CD4-positive, CD25-positive, alpha-beta regulatory T cell (primary cell): ENCODE results near the gene GAPT. TPM values are rescaled to one million over a fixed set of nuclear protein-coding genes. Genes with fewer than 3 reads are reported as not detected.

Experiments
- ATAC-seq, 2 donors: fragments of 150-1000 bp; cut with Tn5 transposase; one replicate each; pipeline ENCODE4 v1.10.0; 2021; ENCODE audit warnings: low read depth in 2 of 2, moderate number of reproducible peaks in 2 of 2, moderate library complexity in 1 of 2
- DNase-seq, 3 donors: peaks; one replicate each; pipeline versions ENCODE4 v3.0.0 to v3.0.0-alpha.2; 2012 to 2022; ENCODE audit warnings: mixed read lengths in 1 of 3
- H3K27ac ChIP-seq: one replicate; pipeline ENCODE4 v1.7.0; 2013; ENCODE audit warnings: mild to moderate bottlenecking, low read length; ENCODE audit not compliant: insufficient read depth, poor library complexity, severe bottlenecking
- H3K27me3 ChIP-seq: one replicate; pipeline ENCODE4 v1.7.0; 2013; ENCODE audit warnings: low read length; ENCODE audit not compliant: control insufficient read depth, insufficient read depth
- H3K36me3 ChIP-seq: one replicate; pipeline ENCODE4 v1.7.0; 2013; ENCODE audit warnings: mild to moderate bottlenecking, low read length, moderate library complexity; ENCODE audit not compliant: control insufficient read depth, insufficient read depth
- H3K4me1 ChIP-seq: 2 replicates; pipeline ENCODE4 v1.7.0; 2013; ENCODE audit warnings: mild to moderate bottlenecking, low read length; ENCODE audit not compliant: insufficient read depth, control insufficient read depth, poor library complexity, severe bottlenecking
- H3K4me3 ChIP-seq: one replicate; pipeline ENCODE4 v1.7.0; 2013; ENCODE audit warnings: low read depth, mild to moderate bottlenecking, low read length, moderate library complexity
- H3K9me3 ChIP-seq, 2 experiments: 1 replicate in 1 of 2; 2 replicates in 1 of 2; pipeline ENCODE4 v1.7.0; 2013; ENCODE audit warnings: low read length in 2 of 2, mild to moderate bottlenecking in 1 of 2, moderate library complexity in 1 of 2; ENCODE audit not compliant: control insufficient read depth in 2 of 2
- H3K27ac Mint-ChIP-seq, 3 donors: one replicate each; pipeline ENCODE4 v1.8.0; 2020 to 2022; ENCODE audit warnings: mild to moderate bottlenecking in 3 of 3, mixed read lengths in 3 of 3, moderate library complexity in 2 of 3
- H3K27me3 Mint-ChIP-seq: one replicate; pipeline ENCODE4 v1.8.0; 2022; ENCODE audit warnings: mild to moderate bottlenecking, mixed read lengths
- H3K36me3 Mint-ChIP-seq: one replicate; pipeline ENCODE4 v1.8.0; 2020; ENCODE audit warnings: mixed read lengths
- H3K4me1 Mint-ChIP-seq, 4 donors: one replicate each; pipeline ENCODE4 v1.8.0; 2020 to 2022; ENCODE audit warnings: mixed read lengths in 4 of 4, mild to moderate bottlenecking in 1 of 4
- H3K4me3 Mint-ChIP-seq, 4 donors: one replicate each; pipeline ENCODE4 v1.8.0; 2020 to 2022; ENCODE audit warnings: mild to moderate bottlenecking in 4 of 4, mixed read lengths in 4 of 4, moderate library complexity in 3 of 4
- H3K9me3 Mint-ChIP-seq, 7 donors: one replicate each; pipeline ENCODE4 v1.8.0; 2020 to 2022; ENCODE audit warnings: mixed read lengths in 7 of 7, mild to moderate bottlenecking in 3 of 7, moderate library complexity in 2 of 7
- polyA plus RNA-seq, 4 donors: library from polyadenylated mRNA; unstranded; fragments of 300-500 nt; fragmentation: Illumina TruSeq; gene quantifications; one replicate each; pipeline ENCODE4 v1.2.3, GENCODE V29; 2021
- total RNA-seq: library from RNA; stranded (reverse); gene quantifications from one replicate; pipeline ENCODE4 v1.2.3, GENCODE V29; 2022

The GAPT gene
- total and polyA plus RNA-seq, 5 donors from 2014 or later, result 0.15 to 1.3 (median 0.69) TPM; not detected in 1

GRCh38 chr5:58452566-58453258 lies 38.5 kb upstream of the GAPT start:
- H3K4me1 Mint-ChIP-seq, result no peaks in the 10 kb centered on the region
- no peak overlapping the region for H3K27ac Mint-ChIP-seq
- H3K4me3 ChIP-seq, result no peak overlapping the region
- no peak for DNase-seq
- no peaks in the 10 kb centered on the region for H3K9me3 ChIP-seq
- H3K27ac ChIP-seq, result no peak overlapping the region
- H3K36me3 ChIP-seq, result no peaks in the 10 kb centered on the region
- H3K4me1 ChIP-seq, result no peaks in the 10 kb centered on the region
- peaks cover 0 to 2% (median 0%) of the 10 kb centered on the region in 7 donors for H3K9me3 Mint-ChIP-seq
- H3K27me3 ChIP-seq, result peaks cover 11% of the 10 kb centered on the region
- ATAC-seq, result no peak
- peaks cover 35% of the 10 kb centered on the region for H3K27me3 Mint-ChIP-seq
- H3K36me3 Mint-ChIP-seq, result no peaks in the 10 kb centered on the region
- no peak overlapping the region for H3K4me3 Mint-ChIP-seq

DNA sequence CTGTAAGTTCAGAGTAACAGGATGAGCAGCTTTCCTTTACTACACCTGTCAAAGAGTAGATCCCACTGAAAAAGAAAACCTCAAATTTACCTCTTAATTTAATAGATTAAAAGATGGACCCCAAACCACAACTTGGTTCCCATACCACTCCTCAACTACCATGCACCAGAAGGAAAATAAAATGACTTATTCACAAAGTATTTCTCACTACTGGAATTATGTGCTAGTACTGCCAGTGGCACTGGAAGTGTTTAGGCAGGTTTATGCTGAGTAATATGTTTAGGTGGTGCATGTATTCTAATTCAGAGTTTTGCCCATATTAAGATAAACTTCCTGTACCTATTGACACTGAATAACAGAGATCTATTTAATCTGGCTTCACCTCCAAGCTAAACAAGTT lies 37.9 kb upstream of the GAPT start:
- Histone ChIP-seq H3K4me3 (no peak overlapping the region), H3K27ac (no peak overlapping the region), H3K4me1 (no peaks in the 10 kb centered on the region), H3K27me3 (peaks cover 17% of the 10 kb centered on the region), H3K9me3 (no peaks in the 10 kb centered on the region), H3K36me3 (no peaks in the 10 kb centered on the region)
- H3K9me3 Mint-ChIP-seq, result peaks cover 0 to 4% (median 0%) of the 10 kb centered on the region in 7 donors
- H3K27me3 Mint-ChIP-seq, result peaks cover 41% of the 10 kb centered on the region
- no peak for ATAC-seq
- no peak overlapping the region for H3K4me3 Mint-ChIP-seq
- no peaks in the 10 kb centered on the region for H3K36me3 Mint-ChIP-seq
- no peak for DNase-seq
- no peak overlapping the region for H3K27ac Mint-ChIP-seq
- peaks cover 0 to 1% (median 0%) of the 10 kb centered on the region in 4 donors for H3K4me1 Mint-ChIP-seq

DNA sequence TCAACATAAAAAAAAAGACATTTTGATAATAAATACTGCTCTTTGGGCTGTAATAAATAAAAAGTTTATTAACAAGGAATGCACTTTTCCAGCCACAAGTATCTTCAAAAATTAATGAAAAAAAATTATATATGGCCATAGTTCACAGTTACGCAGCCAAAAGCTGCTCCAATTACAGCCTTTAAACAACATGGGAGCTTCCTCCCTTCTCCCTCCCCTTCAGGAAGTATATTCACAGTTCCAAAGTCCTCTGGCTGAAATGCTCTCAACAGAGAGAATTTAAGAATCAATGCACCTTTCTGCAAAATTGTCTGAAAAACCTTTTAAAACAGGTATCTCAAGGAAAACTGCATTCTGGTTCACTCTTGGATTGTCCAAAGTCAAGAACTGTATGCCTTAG lies 37.2 kb upstream of the GAPT start:
- no peak overlapping the region for H3K4me3 Mint-ChIP-seq
- no peaks in the 10 kb centered on the region for H3K36me3 Mint-ChIP-seq
- peaks cover 0 to 6% (median 0%) of the 10 kb centered on the region in 7 donors for H3K9me3 Mint-ChIP-seq
- no peak overlapping the region for H3K27ac Mint-ChIP-seq
- DNase-seq (no peak), ATAC-seq (no peak)
- no peak overlapping the region for H3K27ac ChIP-seq
- no peak overlapping the region for H3K4me3 ChIP-seq
- H3K9me3 ChIP-seq, result no peaks in the 10 kb centered on the region
- peaks cover 0 to 7% (median 1%) of the 10 kb centered on the region in 4 donors for H3K4me1 Mint-ChIP-seq
- peaks cover 24% of the 10 kb centered on the region for H3K27me3 ChIP-seq
- H3K27me3 Mint-ChIP-seq, result peaks cover 46% of the 10 kb centered on the region
- H3K36me3 ChIP-seq, result no peaks in the 10 kb centered on the region
- H3K4me1 ChIP-seq, result peaks cover 3% of the 10 kb centered on the region

DNA sequence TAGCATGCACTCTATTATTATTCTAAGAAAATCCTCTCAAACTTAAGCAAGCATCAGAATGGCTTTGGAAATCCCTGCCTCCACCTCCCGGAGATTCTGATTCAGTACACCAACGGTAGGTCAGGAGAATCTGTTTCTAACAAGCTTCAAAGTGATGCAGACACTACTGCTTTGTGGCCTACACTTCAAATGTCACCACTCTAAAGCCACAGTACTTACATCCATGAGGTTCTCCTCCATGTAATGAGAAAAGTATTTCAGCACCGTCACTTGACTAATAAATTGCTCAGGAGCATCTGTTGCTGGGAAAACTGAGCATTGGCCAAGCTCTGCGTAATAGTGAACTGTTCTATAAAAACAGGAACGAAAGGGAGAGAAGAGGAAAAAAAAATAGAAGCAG lies 36.2 kb upstream of the GAPT start:
- H3K4me1 Mint-ChIP-seq, result peaks cover 0 to 9% (median 2%) of the 10 kb centered on the region in 4 donors
- H3K27ac Mint-ChIP-seq, result no peak overlapping the region
- H3K4me1 ChIP-seq, result peaks cover 14% of the 10 kb centered on the region
- H3K4me3 Mint-ChIP-seq, result no peak overlapping the region
- H3K27me3 Mint-ChIP-seq, result peaks cover 47% of the 10 kb centered on the region
- no peak overlapping the region for H3K27ac ChIP-seq
- DNase-seq, result no peak
- H3K9me3 ChIP-seq, result no peaks in the 10 kb centered on the region
- no peak for ATAC-seq
- H3K4me3 ChIP-seq, result no peak overlapping the region
- peaks cover 27% of the 10 kb centered on the region for H3K27me3 ChIP-seq
- no peaks in the 10 kb centered on the region for H3K36me3 Mint-ChIP-seq
- no peaks in the 10 kb centered on the region for H3K36me3 ChIP-seq
- peaks cover 0 to 6% (median 0%) of the 10 kb centered on the region in 7 donors for H3K9me3 Mint-ChIP-seq

DNA sequence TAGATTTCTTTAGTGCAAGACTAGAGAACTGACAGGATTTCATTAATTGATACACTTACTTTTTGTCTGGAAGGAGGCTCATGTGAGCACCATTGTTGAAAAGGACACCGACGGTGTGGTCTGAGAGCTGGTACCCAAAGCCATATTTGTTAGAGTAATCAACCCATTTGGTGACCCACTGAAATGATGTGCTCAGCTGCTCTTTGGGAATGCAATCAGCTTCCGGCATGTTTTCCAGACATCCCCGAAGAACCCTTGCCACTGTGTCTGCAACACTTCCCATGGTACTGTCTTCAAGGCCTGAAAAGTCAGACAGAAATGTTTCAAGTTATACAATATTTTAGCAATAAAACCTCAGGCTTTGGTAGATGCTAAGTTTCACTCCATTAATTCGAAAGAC lies 35.8 kb upstream of the GAPT start:
- Histone ChIP-seq H3K36me3 (no peaks in the 10 kb centered on the region), H3K9me3 (no peaks in the 10 kb centered on the region), H3K27me3 (peaks cover 27% of the 10 kb centered on the region), H3K4me3 (no peak overlapping the region), H3K27ac (no peak overlapping the region), H3K4me1 (peaks cover 18% of the 10 kb centered on the region)
- ATAC-seq, result no peak
- Mint-ChIP-seq H3K9me3 (peaks cover 0 to 6% (median 0%) of the 10 kb centered on the region in 7 donors), H3K4me3 (no peak overlapping the region), H3K27me3 (peaks cover 47% of the 10 kb centered on the region), H3K27ac (no peak overlapping the region), H3K4me1 (peaks cover 0 to 9% (median 2%) of the 10 kb centered on the region in 4 donors), H3K36me3 (no peaks in the 10 kb centered on the region)
- DNase-seq, result no peak

DNA sequence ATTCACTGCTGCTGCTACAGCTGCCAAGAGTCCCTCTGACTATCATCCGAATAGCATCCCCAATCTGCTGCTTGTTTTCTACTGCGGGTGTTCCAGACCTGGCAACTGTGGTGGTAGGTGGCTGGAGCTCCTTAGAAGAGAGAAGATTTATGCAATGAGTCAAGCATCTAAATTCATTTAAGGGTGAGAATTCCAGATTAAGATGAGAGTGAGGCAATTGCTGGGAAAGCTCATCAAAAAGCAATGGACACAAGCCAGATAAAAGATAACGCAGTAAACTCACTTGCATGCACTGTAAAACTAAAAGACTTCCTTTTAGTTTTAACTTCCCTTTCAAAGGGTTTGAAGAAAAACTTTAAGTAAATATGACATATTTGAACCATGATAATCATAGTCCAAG lies 35.2 kb upstream of the GAPT start:
- no peak overlapping the region for H3K4me3 Mint-ChIP-seq
- no peaks in the 10 kb centered on the region for H3K36me3 ChIP-seq
- no peak for DNase-seq
- ATAC-seq, result no peak
- peaks cover 23% of the 10 kb centered on the region for H3K4me1 ChIP-seq
- H3K27me3 ChIP-seq, result peaks cover 29% of the 10 kb centered on the region
- no peak overlapping the region for H3K27ac ChIP-seq
- no peaks in the 10 kb centered on the region for H3K36me3 Mint-ChIP-seq
- no peaks in the 10 kb centered on the region for H3K9me3 ChIP-seq
- no peak overlapping the region for H3K27ac Mint-ChIP-seq
- peaks cover 47% of the 10 kb centered on the region for H3K27me3 Mint-ChIP-seq
- H3K4me1 Mint-ChIP-seq, result peaks cover 0 to 14% (median 4%) of the 10 kb centered on the region in 4 donors
- no peak overlapping the region for H3K4me3 ChIP-seq
- peaks cover 0 to 4% (median 0%) of the 10 kb centered on the region in 7 donors for H3K9me3 Mint-ChIP-seq

DNA sequence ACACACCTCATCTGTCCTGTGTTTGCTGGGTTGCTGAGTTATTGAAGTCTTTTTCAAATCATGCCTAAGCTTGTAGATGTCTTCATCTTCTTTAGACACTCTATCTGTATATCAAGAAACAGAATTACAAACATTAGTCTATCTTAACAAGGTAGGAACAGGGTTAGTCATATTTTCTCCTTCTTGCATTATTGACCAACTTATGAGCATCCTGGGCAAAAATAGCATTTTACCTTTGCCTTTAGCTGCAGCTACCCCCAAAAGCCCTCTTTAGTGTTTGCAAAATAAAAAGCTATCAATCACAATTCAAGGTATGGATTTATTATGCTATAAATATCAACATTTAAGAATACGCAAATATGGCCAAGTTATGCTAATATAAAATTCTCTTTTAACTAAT lies 34.7 kb upstream of the GAPT start:
- H3K4me1 Mint-ChIP-seq, result peaks cover 0 to 17% (median 4%) of the 10 kb centered on the region in 4 donors
- Histone ChIP-seq H3K36me3 (no peaks in the 10 kb centered on the region), H3K4me1 (peaks cover 23% of the 10 kb centered on the region), H3K27me3 (peaks cover 29% of the 10 kb centered on the region), H3K9me3 (no peaks in the 10 kb centered on the region), H3K27ac (no peak overlapping the region), H3K4me3 (no peak overlapping the region)
- peaks cover 0 to 4% (median 0%) of the 10 kb centered on the region in 7 donors for H3K9me3 Mint-ChIP-seq
- peaks cover 47% of the 10 kb centered on the region for H3K27me3 Mint-ChIP-seq
- H3K36me3 Mint-ChIP-seq, result no peaks in the 10 kb centered on the region
- ATAC-seq, result no peak
- no peak for DNase-seq
- no peak overlapping the region for H3K27ac Mint-ChIP-seq
- H3K4me3 Mint-ChIP-seq, result no peak overlapping the region

GRCh38 chr5:58457050-58457449 lies 34.2 kb upstream of the GAPT start:
- H3K4me1 Mint-ChIP-seq, result peaks cover 0 to 17% (median 4%) of the 10 kb centered on the region in 4 donors
- no peaks in the 10 kb centered on the region for H3K36me3 Mint-ChIP-seq
- Histone ChIP-seq H3K9me3 (no peaks in the 10 kb centered on the region), H3K27ac (no peak overlapping the region), H3K4me3 (no peak overlapping the region), H3K36me3 (no peaks in the 10 kb centered on the region), H3K27me3 (peaks cover 26% of the 10 kb centered on the region), H3K4me1 (peaks cover 23% of the 10 kb centered on the region)
- no peak for ATAC-seq
- DNase-seq, result no peak
- no peak overlapping the region for H3K27ac Mint-ChIP-seq
- peaks cover 42% of the 10 kb centered on the region for H3K27me3 Mint-ChIP-seq
- peaks cover 0 to 4% (median 0%) of the 10 kb centered on the region in 7 donors for H3K9me3 Mint-ChIP-seq
- H3K4me3 Mint-ChIP-seq, result no peak overlapping the region
